DMS153 treated with DMSO at 0.1 percent for 48 hours (cell line): ENCODE measurements around the gene PAM.
"Not testable (repeated sequence)": the region's sequence is repeated elsewhere in the genome, so short reads cannot be mapped to it uniquely, and the experiment has no call there.

Experiments used
- DNase-seq: peaks from one replicate; lab custom pipeline; 2025; ENCODE audit not compliant: unreplicated experiment; lab: John Stamatoyannopoulos, UW

The PAM gene

GRCh38 chr5:102975457-102976182 lies 220.5 kb downstream of the PAM start:
- no peak for DNase-seq

DNA sequence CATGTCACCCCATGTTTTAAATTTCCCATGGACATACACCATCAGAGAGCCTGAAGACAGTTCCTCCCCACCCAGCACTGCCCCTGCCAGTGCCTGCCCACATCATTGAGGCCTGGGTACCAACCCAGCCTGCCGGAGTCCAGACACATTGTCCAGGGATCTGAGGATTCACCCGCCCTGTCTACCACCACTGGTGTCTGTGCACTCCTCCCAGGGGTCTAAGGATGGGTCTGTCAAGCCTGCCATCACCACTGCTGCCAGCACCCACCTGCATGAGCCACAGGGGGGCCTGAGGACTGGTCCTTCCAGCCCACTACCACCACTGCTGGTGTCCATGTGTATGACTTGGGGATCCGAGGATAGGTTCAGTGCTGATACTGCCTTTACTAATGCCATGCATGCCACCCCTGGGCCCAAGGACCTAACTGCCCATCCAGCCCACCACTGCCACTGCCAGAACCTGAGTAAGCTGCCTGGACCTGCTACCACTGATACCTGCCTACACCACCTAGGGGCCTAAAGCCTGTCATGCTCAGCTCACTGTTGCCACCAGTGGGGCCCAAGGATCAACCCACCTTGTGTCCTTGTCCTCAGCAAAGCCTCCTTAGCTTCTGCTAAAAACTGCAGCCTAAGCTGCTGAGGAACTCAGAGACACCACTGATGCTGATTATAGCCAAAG lies 227.0 kb downstream of the PAM start:
- no peak for DNase-seq

DNA sequence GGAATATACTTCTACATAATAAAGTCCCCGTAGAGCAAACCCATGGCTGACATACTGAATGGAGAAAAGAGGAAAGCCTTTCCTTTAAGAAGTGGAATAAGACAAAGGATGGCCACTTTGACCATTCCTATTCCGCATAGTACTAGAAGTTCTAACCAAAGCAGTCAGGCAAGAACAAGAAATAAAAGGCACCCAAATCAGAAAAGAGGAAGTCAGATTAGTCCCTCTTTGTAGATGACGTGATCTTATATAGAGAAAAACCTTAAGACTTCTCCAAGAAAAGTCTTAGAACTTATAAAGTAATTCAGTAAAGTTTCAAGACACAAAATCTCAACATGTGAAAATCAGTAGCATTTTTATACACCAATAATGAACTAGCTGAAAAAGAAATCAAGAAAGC lies 231.0 kb downstream of the PAM start:
- DNase-seq: no peak

DNA sequence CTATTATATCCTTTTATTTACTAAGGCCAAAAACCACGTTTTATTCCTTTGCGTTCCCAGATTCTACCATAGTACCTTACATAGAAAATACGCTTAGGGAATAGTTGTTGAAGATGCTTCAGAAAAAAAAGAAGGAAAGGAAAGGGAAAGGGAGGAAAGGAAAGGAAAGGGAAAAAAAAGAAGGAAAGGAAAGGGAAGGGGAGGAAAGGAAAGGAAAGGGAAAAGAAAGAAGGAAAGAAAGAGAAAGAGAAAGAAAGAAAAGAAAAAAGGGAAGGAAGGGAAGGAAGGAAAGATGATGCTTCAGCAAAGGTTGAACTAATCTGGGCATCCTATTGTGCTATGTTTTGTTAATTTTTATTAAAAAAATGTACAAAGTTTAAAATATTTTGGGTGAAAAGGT lies 233.4 kb downstream of the PAM start:
- no peak for DNase-seq

- no peak for DNase-seq
Measured at GRCh38 chr5:102991802-102992201, 236.7 kb downstream of the PAM start.

DNA sequence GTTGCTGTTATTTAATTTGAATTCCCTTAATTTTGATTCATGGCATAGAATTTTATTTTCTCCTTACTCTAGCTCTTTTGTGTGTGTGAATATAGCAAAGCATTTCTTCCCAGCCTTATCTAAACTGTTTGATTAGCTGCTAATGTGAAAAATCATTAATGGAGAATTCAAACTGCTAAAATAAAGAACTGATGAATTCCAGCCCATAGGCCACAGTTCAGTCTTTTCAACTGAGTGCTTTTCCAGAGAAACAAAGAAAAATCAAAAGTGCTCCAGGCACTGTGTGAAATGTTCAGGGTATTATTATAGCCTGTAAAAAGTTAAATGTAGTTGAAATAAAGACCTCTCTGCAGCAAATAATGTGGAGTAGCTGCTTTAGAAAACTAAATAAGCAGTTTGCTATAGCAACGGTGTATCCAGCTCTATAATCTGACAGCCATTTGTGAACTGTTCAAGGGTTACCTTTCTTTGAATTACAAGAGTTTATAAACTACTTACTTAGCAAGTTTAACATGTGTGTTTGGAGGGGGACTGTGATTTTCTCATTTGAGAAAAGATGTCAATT lies 241.0 kb downstream of the PAM start:
- no peak for DNase-seq

DNA sequence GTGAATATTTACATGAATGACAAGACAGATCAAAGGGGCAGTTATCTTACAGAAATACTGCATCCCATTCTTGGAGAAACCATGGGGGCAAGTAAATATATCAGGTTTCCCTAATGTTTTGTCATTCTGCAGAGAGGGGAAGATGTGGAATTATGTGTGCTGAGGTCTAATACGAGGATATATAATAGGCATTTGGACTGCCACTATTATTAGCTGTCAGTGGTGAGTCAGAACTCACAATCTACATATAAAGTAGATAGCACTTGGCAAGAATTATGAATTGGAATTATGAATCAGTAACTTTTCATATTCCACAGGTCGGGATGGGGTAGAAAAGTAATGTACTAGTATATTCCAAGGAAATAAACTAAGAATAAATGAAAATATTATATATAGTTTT lies 243.1 kb downstream of the PAM start:
- no peak for DNase-seq

DNA sequence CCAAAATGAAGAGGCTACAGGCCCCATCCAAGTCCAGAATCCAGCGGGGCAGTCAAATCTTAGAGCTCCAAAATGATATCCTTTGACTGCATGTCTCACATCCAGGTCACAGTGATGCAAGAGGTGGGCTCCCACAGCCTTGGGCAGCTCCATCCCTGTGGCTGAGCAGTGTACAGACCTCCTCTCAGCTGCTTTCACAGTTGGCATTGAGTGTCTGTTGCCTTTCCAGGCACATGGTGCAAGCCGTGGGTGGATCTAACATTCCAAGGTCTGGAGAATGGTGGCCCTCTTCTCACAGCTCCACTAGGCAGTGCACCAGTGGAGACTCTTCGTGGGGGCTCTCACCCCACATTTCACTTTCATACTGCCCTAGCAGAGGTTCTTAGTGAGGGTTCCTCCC lies 244.1 kb downstream of the PAM start:
- DNase-seq: no peak

DNA sequence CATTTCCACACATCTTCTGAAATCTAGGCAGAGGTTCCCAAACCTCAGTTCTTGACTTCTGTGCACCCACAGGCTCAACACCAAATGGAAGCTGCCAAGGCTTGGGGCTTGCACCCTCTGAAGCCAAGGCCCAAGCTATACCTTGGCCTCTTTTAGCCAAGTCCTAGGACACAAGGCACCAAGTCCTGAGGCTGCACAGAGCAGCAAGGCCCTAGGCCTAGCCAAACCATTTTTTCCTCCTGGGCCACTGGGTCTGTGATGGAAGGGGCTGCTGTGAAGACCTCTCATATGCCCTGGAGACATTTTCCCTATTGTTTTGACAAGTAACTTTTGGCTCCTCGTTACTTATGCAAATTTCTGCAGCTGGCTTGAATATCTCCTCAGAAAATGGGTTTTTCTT lies 244.5 kb downstream of the PAM start:
- DNase-seq: not testable (repeated sequence)

DNA sequence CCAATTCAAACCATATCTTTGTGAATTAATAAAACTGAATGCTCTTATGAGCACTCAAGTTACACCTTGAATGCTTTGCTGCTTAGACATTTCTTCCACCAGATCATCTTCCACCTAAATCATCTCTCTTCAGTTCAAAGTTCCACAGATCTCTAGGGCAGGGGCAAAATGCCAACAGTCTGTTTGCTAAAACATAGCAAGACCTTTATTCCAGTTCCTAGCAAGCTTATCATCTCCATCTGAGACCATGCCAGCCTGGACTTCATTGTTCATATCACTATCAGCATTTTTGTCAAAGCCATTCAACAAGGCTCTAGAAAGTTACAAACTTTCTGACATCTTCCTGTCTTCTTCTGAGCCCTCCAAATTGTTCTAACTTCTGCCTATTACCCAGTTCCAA lies 245.0 kb downstream of the PAM start:
- no peak for DNase-seq

- DNase-seq: no peak
Measured at GRCh38 chr5:103003872-103004271, 248.8 kb downstream of the PAM start.

DNA sequence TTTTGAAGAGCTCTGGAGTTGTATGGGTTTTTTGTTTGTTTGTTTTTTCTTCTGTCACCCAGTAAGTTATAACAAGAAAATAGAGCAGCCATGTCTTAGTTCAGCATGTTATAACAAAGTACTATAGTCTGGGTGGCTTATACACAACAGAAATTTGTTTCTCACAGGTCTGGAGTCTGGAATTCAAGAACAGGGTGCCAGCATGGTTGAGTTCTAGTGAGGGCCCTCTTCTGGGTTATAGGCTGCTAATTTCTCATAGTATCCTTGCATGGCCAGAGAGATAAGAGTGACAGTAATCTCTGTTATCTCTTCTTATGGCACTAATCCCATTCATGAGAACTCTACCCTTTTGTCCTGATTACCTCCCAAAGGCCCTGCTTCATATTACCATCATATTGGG lies 250.2 kb downstream of the PAM start:
- no peak for DNase-seq

- DNase-seq: no peak
Measured at GRCh38 chr5:103006921-103007320, 251.8 kb downstream of the PAM start.

- no peak for DNase-seq
Measured at GRCh38 chr5:103010168-103010567, 255.1 kb downstream of the PAM start.

GRCh38 chr5:103013933-103014552 lies 258.9 kb downstream of the PAM start:
- no peak for DNase-seq

- DNase-seq: no peak
Measured at GRCh38 chr5:103014983-103015382, 259.9 kb downstream of the PAM start.

GRCh38 chr5:103016167-103016566 lies 261.1 kb downstream of the PAM start:
- no peak for DNase-seq

GRCh38 chr5:103019804-103020203 lies 264.7 kb downstream of the PAM start:
- DNase-seq: no peak

DNA sequence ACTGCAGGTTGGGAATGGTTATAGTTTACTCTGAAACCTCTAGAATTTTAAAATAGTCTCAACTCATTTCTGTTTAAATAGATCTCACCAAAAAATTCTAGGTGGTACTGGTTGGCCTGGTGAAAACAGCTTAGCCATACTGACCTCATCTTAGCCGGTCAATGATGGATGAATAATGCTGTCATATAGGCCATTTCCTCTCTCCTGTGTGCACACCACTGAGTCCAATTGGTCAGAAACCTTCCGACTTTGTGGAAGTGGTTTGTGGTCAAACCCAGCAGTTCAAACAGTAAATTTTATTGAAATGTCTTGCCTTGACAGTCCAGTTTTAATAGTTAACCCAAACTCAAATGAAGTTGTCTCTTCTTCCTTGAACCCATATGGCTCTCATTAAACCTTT lies 266.2 kb downstream of the PAM start:
- no peak for DNase-seq

DNA sequence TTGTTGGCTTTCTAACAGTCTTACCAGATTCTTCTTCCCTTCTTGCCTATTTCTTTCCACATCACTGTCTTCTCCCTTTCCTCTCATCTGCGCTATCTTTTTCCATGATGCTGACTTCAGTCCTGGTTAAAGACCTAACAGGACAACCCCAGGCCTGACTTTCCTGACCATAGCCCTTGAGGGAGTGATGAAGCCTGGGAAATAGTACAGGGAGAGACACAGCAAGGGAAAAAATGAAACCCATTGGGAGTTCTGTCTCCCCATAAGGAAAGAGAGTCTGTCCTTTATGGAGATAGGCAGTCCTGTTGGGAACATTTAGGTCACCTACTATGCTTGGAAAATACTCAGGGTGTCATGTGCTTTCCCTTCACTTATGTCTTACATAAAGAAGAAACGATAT lies 272.2 kb downstream of the PAM start:
- DNase-seq: no peak

GRCh38 chr5:103031607-103032006 lies 276.5 kb downstream of the PAM start:
- DNase-seq: no peak

GRCh38 chr5:103033696-103034095 lies 278.6 kb downstream of the PAM start:
- DNase-seq: no peak
